ENCODE measurements around the gene INSRR.

- TF ChIP-seq EZH2 (IDR thresholded peaks at IDR 0.05; ENCODE audit: low read depth) (no peak), CTCF (conservative IDR thresholded peaks at IDR 0.05) (no peak)
Observed at GRCh38 chr1:156905651-156906050, 46.7 kb upstream of the INSRR start.

All from PC-9 (cell line).